SU-DHL-6 (cell line): ENCODE data around the gene CUL1.

ENCODE experiments used
- EZH2phosphoT487 ChIP-seq: fragments of 200-600 bp; sonication (generic), shearing (Covaris generic); conservative IDR thresholded peaks from 2 replicates; pipeline ENCODE4 v1.6.1; 2018; ENCODE audit warnings: mild to moderate bottlenecking, antibody characterized with exemption, low read length, moderate library complexity, mixed read lengths
- TF ChIP-seq, protein P1 (sequence below): fragments of 200-600 bp; sonication (generic); IDR thresholded peaks from one replicate; pipeline ENCODE4 v1.5.1; 2017; ENCODE audit warnings: antibody characterized with exemption, mild to moderate bottlenecking, low read length, moderate library complexity; ENCODE audit not compliant: insufficient read depth, poor library complexity, severe bottlenecking

DNA sequence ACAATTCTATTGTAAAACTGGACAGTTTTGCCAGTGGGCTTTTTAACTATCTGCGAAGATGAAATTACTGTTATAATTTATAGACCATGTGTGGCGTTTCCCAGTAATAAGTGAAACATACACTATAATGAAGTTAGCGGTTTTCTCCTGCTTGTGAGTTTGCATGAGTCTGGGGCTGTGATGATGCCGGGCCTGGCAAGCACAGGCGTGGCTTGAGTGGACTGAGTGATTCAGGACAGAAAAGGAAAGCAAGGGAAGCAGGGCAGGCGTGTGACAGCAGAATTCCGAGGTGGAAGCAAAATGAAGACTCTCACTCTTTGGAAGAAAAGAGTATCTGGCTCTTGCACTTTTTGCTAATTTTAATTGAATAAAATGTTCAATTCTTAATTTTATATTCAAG, 90.5 kb downstream of the CUL1 start:
- TF ChIP-seq, protein P1, sequence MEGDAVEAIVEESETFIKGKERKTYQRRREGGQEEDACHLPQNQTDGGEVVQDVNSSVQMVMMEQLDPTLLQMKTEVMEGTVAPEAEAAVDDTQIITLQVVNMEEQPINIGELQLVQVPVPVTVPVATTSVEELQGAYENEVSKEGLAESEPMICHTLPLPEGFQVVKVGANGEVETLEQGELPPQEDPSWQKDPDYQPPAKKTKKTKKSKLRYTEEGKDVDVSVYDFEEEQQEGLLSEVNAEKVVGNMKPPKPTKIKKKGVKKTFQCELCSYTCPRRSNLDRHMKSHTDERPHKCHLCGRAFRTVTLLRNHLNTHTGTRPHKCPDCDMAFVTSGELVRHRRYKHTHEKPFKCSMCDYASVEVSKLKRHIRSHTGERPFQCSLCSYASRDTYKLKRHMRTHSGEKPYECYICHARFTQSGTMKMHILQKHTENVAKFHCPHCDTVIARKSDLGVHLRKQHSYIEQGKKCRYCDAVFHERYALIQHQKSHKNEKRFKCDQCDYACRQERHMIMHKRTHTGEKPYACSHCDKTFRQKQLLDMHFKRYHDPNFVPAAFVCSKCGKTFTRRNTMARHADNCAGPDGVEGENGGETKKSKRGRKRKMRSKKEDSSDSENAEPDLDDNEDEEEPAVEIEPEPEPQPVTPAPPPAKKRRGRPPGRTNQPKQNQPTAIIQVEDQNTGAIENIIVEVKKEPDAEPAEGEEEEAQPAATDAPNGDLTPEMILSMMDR: no peak
- no peak for TF ChIP-seq EZH2phosphoT487
